Heart left ventricle (tissue), 16 donors: ENCODE measurements around the gene MYL7. TPM values are rescaled to one million over a fixed set of nuclear protein-coding genes. Genes with fewer than 3 reads are reported as not detected.

Experiments
- ATAC-seq, 4 donors: fragments of 200-7000 bp; cut with Tn5 transposase; one replicate each; pipeline ENCODE4 v1.9.1; 2020 to 2022; ENCODE audit warnings: moderate library complexity in 4 of 4, mild to moderate bottlenecking in 3 of 4, moderate number of reproducible peaks in 1 of 4
- DNase-seq, 5 donors: peaks; one replicate each; pipeline ENCODE4 v3.0.0-alpha.2; 2020
- H3K27ac ChIP-seq, 12 donors: fragments of 200-600 bp; sonication (generic) in 4 of 12; one replicate each; pipeline versions ENCODE4 v1.5.0 to v1.8.0; 2016 to 2022; ENCODE audit warnings: mild to moderate bottlenecking in 2 of 12
- H3K27me3 ChIP-seq, 9 donors: fragments of 200-600 bp; sonication (generic) in 2 of 9; one replicate each; pipeline versions ENCODE4 v1.5.1 to v1.8.0; 2016 to 2022; ENCODE audit warnings: mild to moderate bottlenecking in 3 of 9
- H3K36me3 ChIP-seq, 9 donors: fragments of 200-600 bp; sonication (generic) in 2 of 9; one replicate each; pipeline versions ENCODE4 v1.5.0 to v1.8.0; 2018 to 2022; ENCODE audit warnings: mild to moderate bottlenecking in 2 of 9
- H3K4me1 ChIP-seq, 12 donors: fragments of 200-600 bp; sonication (generic) in 4 of 12; one replicate each; pipeline versions ENCODE4 v1.5.0 to v1.8.0; 2016 to 2022; ENCODE audit warnings: mild to moderate bottlenecking in 3 of 12
- H3K4me3 ChIP-seq, 12 donors: fragments of 200-600 bp; sonication (generic) in 4 of 12; one replicate each; pipeline versions ENCODE4 v1.5.0 to v1.8.0; 2017 to 2022; ENCODE audit warnings: mild to moderate bottlenecking in 9 of 12, moderate library complexity in 4 of 12
- H3K9me3 ChIP-seq, 12 donors: fragments of 200-600 bp; sonication (generic) in 4 of 12; one replicate each; pipeline versions ENCODE4 v1.5.0 to v1.8.0; 2016 to 2022; ENCODE audit warnings: mild to moderate bottlenecking in 1 of 12
- POLR2A ChIP-seq, 2 donors: fragments of 450-650 bp; IDR thresholded peaks; one replicate each; pipeline ENCODE4 v1.6.1; 2017; ENCODE audit warnings: antibody characterized with exemption in 2 of 2, mild to moderate bottlenecking in 2 of 2, moderate library complexity in 2 of 2
- WGBS, 4 donors: extraction: QIAGEN DNeasy Blood & Tissue Kit in 2 of 4; methylation state at CpG; one replicate each; pipeline versions ENCODE4 v1.1.5 to v1.1.7; 2013 to 2018; 5-methylcytosine and 5-hydroxymethylcytosine counted together
- intact Hi-C, 10 donors: fragments of 100-400 bp; cut with DNase I; formaldehyde crosslinking; loops; one replicate each; pipeline versions ENCODE4 v1.11.1 to v1.14.2; 2022
- polyA plus RNA-seq, 2 donors: library from polyadenylated mRNA; stranded (reverse); fragments of 200-250 nt; gene quantifications; one replicate each; pipeline ENCODE4 v1.2.3, GENCODE V29; 2013
- total RNA-seq, 9 donors: library from RNA; depleted of rRNA in 2 of 9; stranded (reverse); fragments of >200 nt in 2 of 9; fragmentation: NEBNext Ultra II Directional in 3 of 9; extraction: Animal tissue kit (Norgen Biotek cat#: 25700) in 3 of 9; gene quantifications; one replicate each; pipeline versions ENCODE4 v1.1.0 to v1.2.4, GENCODE V29; 2016 to 2023
- TF ChIP-seq, protein P1 (sequence below), 12 donors: fragments of 200-600 bp; sonication (generic) in 4 of 12; IDR thresholded peaks; one replicate each; pipeline versions ENCODE4 v1.5.0 to v1.8.0; 2018 to 2022; ENCODE audit warnings: antibody characterized with exemption in 12 of 12, mild to moderate bottlenecking in 5 of 12
- donor health status: ischemic (EF 13 %, LVEDD 7.1; RV severe dilation, severe dysfunction).
- donor health status: healthy with polysubstance abuse.
- donor health status: DM: no; HTN: yes; CAD: no.
- donor health status: DM: no; HTN: no; CAD: no.
- donor health status: ischemic (EF 25% LVEDD 6.9; RV normal size, moderate dysfunction).
- donor health status: ischemic (EF 25% LVEDD 5.7; RV mildly dilated, moderate dysfunction).
- donor health status: healthy.
- donor health status: DM: yes; HTN: yes; CAD: no.
- donor health status: ischemic (EF 35%, LVEDD 5.7; RV mildly dilated, moderate dysfunction).
- donor health status: nonischemic (EF 11% LVEDD 7.7; RV severe dilation, severe dysfunction).
- donor health status: DM: yes; HTN: yes; CAD: no.
- donor health status: PGD.
- donor health status: ischemic (EF 29% LVEDD 5.4; RV normal size, mild dysfunction).
- donor health status: nonischemic (EF 23%, LVEDD 6.1; RV moderate dilation, normal function).

MYL7 gene
- total and polyA plus RNA-seq, 11 donors = 975 to 4,037 (median 2,357) TPM

DNA sequence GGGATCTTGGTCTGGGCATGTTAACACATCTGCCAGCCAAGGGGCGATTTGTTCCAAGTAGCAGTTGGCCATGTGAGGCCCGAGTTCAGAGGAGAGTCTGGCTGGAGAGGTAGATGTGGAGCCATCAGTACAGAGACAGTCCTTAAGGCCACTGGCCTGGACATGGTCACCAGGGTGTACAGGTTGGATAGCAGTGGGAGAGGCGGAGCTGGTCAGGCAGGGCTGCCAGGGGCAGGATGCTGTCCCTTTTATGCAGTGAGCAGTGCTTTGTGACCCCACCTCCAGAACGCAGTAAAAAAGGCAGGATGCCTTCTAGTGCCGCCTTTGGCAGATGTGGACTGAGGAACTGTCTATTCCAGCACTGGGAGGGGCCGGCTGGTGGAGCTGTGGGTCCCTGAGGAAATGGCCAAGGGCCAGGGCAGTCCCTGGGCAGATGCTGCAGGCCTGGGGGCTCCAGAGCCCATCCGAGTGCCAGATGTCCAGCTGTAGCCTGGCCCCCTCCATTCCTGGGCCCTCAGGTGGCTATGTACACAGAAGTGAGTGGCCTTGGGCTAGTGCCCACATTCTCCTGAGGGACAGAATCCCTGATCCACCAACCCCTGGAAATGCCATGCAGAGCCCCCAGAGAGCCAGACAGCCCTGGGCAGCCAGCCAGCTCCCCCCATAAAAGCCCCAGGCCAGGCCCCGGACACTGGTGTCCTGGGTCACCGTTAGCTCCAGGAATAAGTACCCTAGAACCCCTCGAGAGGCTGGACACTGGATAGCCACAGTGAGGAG is 17.2 kb upstream of the MYL7 start:
- no peak for ATAC-seq
- no peak for TF ChIP-seq POLR2A (IDR thresholded peaks at IDR 0.05)
- TF ChIP-seq, protein P1, sequence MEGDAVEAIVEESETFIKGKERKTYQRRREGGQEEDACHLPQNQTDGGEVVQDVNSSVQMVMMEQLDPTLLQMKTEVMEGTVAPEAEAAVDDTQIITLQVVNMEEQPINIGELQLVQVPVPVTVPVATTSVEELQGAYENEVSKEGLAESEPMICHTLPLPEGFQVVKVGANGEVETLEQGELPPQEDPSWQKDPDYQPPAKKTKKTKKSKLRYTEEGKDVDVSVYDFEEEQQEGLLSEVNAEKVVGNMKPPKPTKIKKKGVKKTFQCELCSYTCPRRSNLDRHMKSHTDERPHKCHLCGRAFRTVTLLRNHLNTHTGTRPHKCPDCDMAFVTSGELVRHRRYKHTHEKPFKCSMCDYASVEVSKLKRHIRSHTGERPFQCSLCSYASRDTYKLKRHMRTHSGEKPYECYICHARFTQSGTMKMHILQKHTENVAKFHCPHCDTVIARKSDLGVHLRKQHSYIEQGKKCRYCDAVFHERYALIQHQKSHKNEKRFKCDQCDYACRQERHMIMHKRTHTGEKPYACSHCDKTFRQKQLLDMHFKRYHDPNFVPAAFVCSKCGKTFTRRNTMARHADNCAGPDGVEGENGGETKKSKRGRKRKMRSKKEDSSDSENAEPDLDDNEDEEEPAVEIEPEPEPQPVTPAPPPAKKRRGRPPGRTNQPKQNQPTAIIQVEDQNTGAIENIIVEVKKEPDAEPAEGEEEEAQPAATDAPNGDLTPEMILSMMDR (IDR thresholded peaks at IDR 0.05) = no peak
- Histone ChIP-seq H3K4me1 (peaks cover 0 to 11% (median 0%) of the 10 kb centered on the region in 12 donors), H3K36me3 (no peaks in the 10 kb centered on the region), H3K4me3 (no peak overlapping the region), H3K27ac (no peak overlapping the region), H3K27me3 (no peaks in the 10 kb centered on the region), H3K9me3 (no peaks in the 10 kb centered on the region)
- WGBS, 4 donors = 77 to 81% (median 80%) methylated on average over 9 to 10 of the region's 10 CpGs
- intact Hi-C loops = no loop called here
- DNase-seq = no peak

- TF ChIP-seq POLR2A (IDR thresholded peaks at IDR 0.05) = no peak
- TF ChIP-seq, protein P1 (IDR thresholded peaks at IDR 0.05) = no peak
- Histone ChIP-seq H3K4me3 (no peak overlapping the region), H3K36me3 (no peaks in the 10 kb centered on the region), H3K27ac (no peak overlapping the region), H3K4me1 (peaks cover 0 to 11% (median 0%) of the 10 kb centered on the region in 12 donors), H3K9me3 (no peaks in the 10 kb centered on the region), H3K27me3 (no peaks in the 10 kb centered on the region)
- intact Hi-C loops = no loop called here
- DNase-seq (no peak), ATAC-seq (no peak)
- WGBS, 4 donors = 72 to 86% (median 77%) methylated on average over 13 to 15 of the region's 15 CpGs
Observed at GRCh38 chr7:44157116-44158080, 16.3 kb upstream of the MYL7 start.

DNA sequence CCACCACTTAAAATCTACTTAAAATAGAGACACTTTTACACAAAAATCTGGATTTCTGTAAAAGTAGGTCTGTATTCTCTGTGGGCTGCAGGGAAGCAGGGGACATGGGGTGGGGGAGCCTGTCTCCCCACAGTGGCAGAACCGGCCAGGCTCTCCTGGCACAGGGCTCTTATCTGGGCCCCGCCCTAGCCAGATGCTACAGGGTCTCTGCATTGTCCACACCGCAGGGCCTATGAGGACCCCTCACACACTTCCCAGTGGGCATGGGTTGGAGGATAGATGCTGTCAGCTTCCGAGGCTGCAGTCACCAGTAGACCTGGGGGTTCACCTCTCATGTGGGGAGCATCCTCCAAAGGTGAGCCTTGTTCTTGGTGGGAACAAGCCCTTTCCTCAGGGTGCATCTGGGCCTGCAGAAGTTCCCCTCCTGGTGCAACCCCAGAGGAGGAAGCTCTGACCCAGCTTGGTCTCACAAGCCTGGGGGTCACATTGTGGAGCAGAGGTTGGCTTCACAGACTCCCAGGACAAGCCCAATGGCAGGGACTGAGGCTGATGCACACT is 15.4 kb upstream of the MYL7 start:
- no peak overlapping the region for H3K27ac ChIP-seq
- H3K4me1 ChIP-seq = peaks cover 0 to 11% (median 0%) of the 10 kb centered on the region in 12 donors
- H3K36me3 ChIP-seq = no peaks in the 10 kb centered on the region
- ATAC-seq (no peak), DNase-seq (no peak)
- WGBS, 4 donors = 76 to 86% (median 78%) methylated on average over 1 to 4 of the region's 4 CpGs
- no peak overlapping the region for H3K4me3 ChIP-seq
- H3K27me3 ChIP-seq = no peaks in the 10 kb centered on the region
- no peaks in the 10 kb centered on the region for H3K9me3 ChIP-seq
- TF ChIP-seq POLR2A (IDR thresholded peaks at IDR 0.05) = no peak
- TF ChIP-seq, protein P1 (IDR thresholded peaks at IDR 0.05) = no peak
- intact Hi-C loops = no loop called here
